K562 (cell line): ENCODE results near the gene AP5M1. TPM values are rescaled to one million over a fixed set of nuclear protein-coding genes. Genes with fewer than 3 reads are reported as not detected.

Experiments
- ATAC-seq: fragments of 200-7000 bp; cut with Tn5 transposase; 3 replicates; pipeline ENCODE4 v1.9.1; 2020; ENCODE audit warnings: moderate library complexity
- BruUV-seq: library from RNA; stranded (reverse); fragments of 400-500 nt; replicated peaks from 2 replicates; lab custom pipeline; 2021; lab: Mats Ljungman, UMichigan
- CTCF ChIA-PET: fragments of 300-600 bp; formaldehyde crosslinking; extraction: SDS; loops from one replicate; lab custom pipeline; 2021; ENCODE audit warnings: low intra/inter-chr PET ratio; lab: Yijun Ruan, JAX
- POLR2A ChIA-PET: fragments of 300-600, 350-650 bp; sonication (Branson Sonifier 250); formaldehyde crosslinking; extraction: SDS; loops from one replicate; lab custom pipeline; 2021; ENCODE audit warnings: antibody characterized with exemption, inconsistent platforms; lab: Yijun Ruan, JAX
- DNase-seq, 4 experiments: peaks; one replicate each; pipeline versions ENCODE4 v3.0.0 to v3.0.0-alpha.2; 2011 to 2018; ENCODE audit warnings: low spot score in 3 of 4, mixed read lengths in 3 of 4; ENCODE audit errors: extremely low read depth in 1 of 4
- FAIRE-seq: peaks from 2 replicates; lab custom pipeline; 2011; peaks lifted over from hg19 to GRCh38; lab: Jason Lieb, UNC
- H2AFZ ChIP-seq: 2 replicates; pipeline ENCODE4 v1.6.0; 2011; ENCODE audit warnings: low read depth, low read length, control low read depth, inconsistent platforms
- H3K27ac ChIP-seq: fragments of 200-600 bp; 3 replicates; pipeline ENCODE4 v1.8.0; 2011; ENCODE audit warnings: low read depth, mild to moderate bottlenecking, control low read depth, inconsistent platforms, low read length, moderate library complexity, mixed read lengths; ENCODE audit errors: extremely low read depth
- H3K27me3 ChIP-seq, 2 experiments: fragments of 300-600 bp in 1 of 2; 2 replicates in 1 of 2; 3 replicates in 1 of 2; pipeline versions ENCODE4 v1.6.0 to v1.8.0; 2011; ENCODE audit warnings: inconsistent platforms in 2 of 2, low read length in 2 of 2, mild to moderate bottlenecking in 1 of 2, mixed read lengths in 1 of 2, moderate library complexity in 1 of 2; ENCODE audit not compliant: control insufficient read depth in 2 of 2, insufficient read depth in 2 of 2
- H3K36me3 ChIP-seq: fragments of 300-600 bp; 3 replicates; pipeline ENCODE4 v1.8.0; 2011; ENCODE audit warnings: mild to moderate bottlenecking, low read length, inconsistent platforms; ENCODE audit not compliant: control insufficient read depth, insufficient read depth
- H3K4me1 ChIP-seq, 2 experiments: fragments of 200-600 bp in 1 of 2; replicated peaks in 1 of 2; 2 replicates in 1 of 2; 3 replicates in 1 of 2; pipeline versions ENCODE4 v1.5.1 to v1.8.0; 2011; ENCODE audit warnings: inconsistent platforms in 2 of 2, low read length in 2 of 2, mild to moderate bottlenecking in 1 of 2, mixed read lengths in 1 of 2, moderate library complexity in 1 of 2; ENCODE audit not compliant: control insufficient read depth in 2 of 2, insufficient read depth in 2 of 2
- H3K4me2 ChIP-seq: 2 replicates; pipeline ENCODE4 v1.6.1; 2011; ENCODE audit warnings: low read length, control low read depth, inconsistent platforms, mixed read lengths; ENCODE audit not compliant: insufficient read depth
- H3K4me3 ChIP-seq: fragments of 200-600 bp; sonication (generic), shearing (Covaris generic); 2 replicates; pipeline ENCODE4 v1.5.1; 2016; ENCODE audit warnings: control low read depth, inconsistent platforms
- H3K79me2 ChIP-seq: fragments of 200-600 bp; 3 replicates; pipeline ENCODE4 v1.8.0; 2011; ENCODE audit warnings: low read length, inconsistent platforms; ENCODE audit not compliant: control insufficient read depth, insufficient read depth
- H3K9ac ChIP-seq, 2 experiments: 2 replicates each; pipeline versions ENCODE4 v1.6.0 to v1.6.1; 2011; ENCODE audit warnings: low read depth in 2 of 2, low read length in 2 of 2, control low read depth in 1 of 2, inconsistent platforms in 1 of 2, mild to moderate bottlenecking in 1 of 2, mixed read lengths in 1 of 2; ENCODE audit not compliant: insufficient read depth in 1 of 2
- H3K9me1 ChIP-seq: one replicate; pipeline ENCODE4 v1.6.0; 2011; ENCODE audit warnings: inconsistent platforms, mild to moderate bottlenecking, low read length, moderate library complexity; ENCODE audit not compliant: control insufficient read depth, insufficient read depth
- H3K9me3 ChIP-seq: replicated peaks from 2 replicates; pipeline ENCODE4 v1.5.1; 2011; ENCODE audit warnings: low read depth, low read length, inconsistent platforms; ENCODE audit not compliant: control insufficient read depth, insufficient read depth
- H4K20me1 ChIP-seq: replicated peaks from 2 replicates; pipeline ENCODE4 v1.6.1; 2011; ENCODE audit warnings: low read length, inconsistent platforms, mixed read lengths; ENCODE audit not compliant: control insufficient read depth, insufficient read depth
- CHD1 ChIP-seq: fragments of 200-600 bp; sonication (generic); IDR thresholded peaks from one replicate; pipeline ENCODE4 v1.6.1; 2012; ENCODE audit warnings: mild to moderate bottlenecking, moderate library complexity, low read length, inconsistent platforms
- EWSR1 ChIP-seq: fragments of 450-650 bp; IDR thresholded peaks from 2 replicates; pipeline ENCODE4 v1.6.1; 2018; ENCODE audit warnings: borderline replicate concordance, mild to moderate bottlenecking, low read depth, moderate library complexity; ENCODE audit not compliant: partially characterized antibody
- HDAC6 ChIP-seq: IDR thresholded peaks from 2 replicates; pipeline ENCODE4 v1.6.1; 2012; ENCODE audit warnings: low read depth, mild to moderate bottlenecking, control low read depth, inconsistent platforms, low read length, moderate library complexity
- HSF4 ChIP-seq: fragments of 250-450 bp; sonication (Bioruptor Pico); IDR thresholded peaks from 2 replicates; pipeline ENCODE4 v2.1.2; 2022; ENCODE audit warnings: mild to moderate bottlenecking, moderate library complexity, borderline replicate concordance
- NEUROD1 ChIP-seq: fragments of 150-350 bp; IDR thresholded peaks from 2 replicates; pipeline ENCODE4 v1.6.1; 2014; ENCODE audit warnings: borderline replicate concordance, low read length, low read depth; ENCODE audit not compliant: partially characterized antibody
- RNF219 ChIP-seq: fragments of 250-450 bp; sonication (Bioruptor Pico); IDR thresholded peaks from 2 replicates; pipeline ENCODE4 v1.5.0; 2022; ENCODE audit warnings: mild to moderate bottlenecking
- TCF7 ChIP-seq: sonication (generic); IDR thresholded peaks from 2 replicates; pipeline ENCODE4 v1.6.1; 2016; ENCODE audit warnings: antibody characterized with exemption, borderline replicate concordance
- ZNF253 ChIP-seq: fragments of 250-450 bp; sonication (Bioruptor Pico); conservative IDR thresholded peaks from 2 replicates; pipeline ENCODE4 v1.6.1; 2021; ENCODE audit warnings: mild to moderate bottlenecking
- ZNF512 ChIP-seq: IDR thresholded peaks from 2 replicates; pipeline ENCODE4 v1.6.1; 2016; ENCODE audit warnings: missing genetic modification characterization, missing compliant biosample characterization
- ZSCAN29 ChIP-seq: fragments of 450-650 bp; IDR thresholded peaks from 2 replicates; pipeline ENCODE4 v1.6.1; 2017
- WGBS: fragments of 100-300 bp; shearing (Covaris generic); methylation state at CpG from one replicate; pipeline ENCODE4 v1.1.6; 2016; ENCODE audit warnings: low coverage, mixed read lengths; ENCODE audit not compliant: insufficient coverage; ENCODE audit errors: missing lambda C conversion rate; 5-methylcytosine and 5-hydroxymethylcytosine counted together
- in situ Hi-C: fragments of 300-500 bp; cut with MboI; formaldehyde crosslinking; loops from 4 replicates; pipeline ENCODE4 v1.15.0; 2018; ENCODE audit warnings: inconsistent platforms, mixed read lengths
- intact Hi-C: fragments of 100-400 bp; cut with micrococcal nuclease; formaldehyde crosslinking; loops from 2 replicates; pipeline ENCODE4 v1.14.2; 2022
- polyA plus RNA-seq, 8 experiments: library from polyadenylated mRNA; depleted of rRNA in 4 of 8; stranded (reverse) in 5 of 8; unstranded in 3 of 8; fragments of >200 nt; fragmentation: Nextera tagmentation in 2 of 8; fragmentation: Illumina TruSeq in 1 of 8; extraction: Ambion mirVana in 2 of 8; extraction: Trizol in 1 of 8; gene quantifications; 2 replicates each; pipeline versions ENCODE4 v1.2.1 to v1.2.3, GENCODE V29; 2011 to 2014; ENCODE audit warnings: inconsistent platforms in 1 of 8, missing spikeins in 1 of 8
- total RNA-seq, 7 experiments: library from RNA; depleted of rRNA in 6 of 7; stranded (reverse); fragments of >200 nt in 6 of 7; fragmentation: Illumina TruSeq in 2 of 7; extraction: Trizol in 2 of 7; gene quantifications; 2 replicates each; pipeline versions ENCODE4 v1.2.1 to v1.2.3, GENCODE V29; 2011 to 2021; ENCODE audit warnings: low replicate concordance in 1 of 7
- TF ChIP-seq, protein P1 (sequence below): fragments of 250-450 bp; sonication (Bioruptor Pico); IDR thresholded peaks from 2 replicates; pipeline ENCODE4 v1.8.0; 2022; ENCODE audit warnings: moderate library complexity, mild to moderate bottlenecking, inconsistent platforms
- TF ChIP-seq, protein P2 (sequence below): sonication (generic); formaldehyde crosslinking; IDR thresholded peaks from 2 replicates; pipeline ENCODE4 v1.8.0; 2022; ENCODE audit warnings: mild to moderate bottlenecking, missing genetic modification reagents

The AP5M1 gene
- total and polyA plus RNA-seq, 9 of the 15 experiments (the other 6 are each of a cell fraction or from before 2014, with no cell fraction given), result 16.1 to 51.7 (median 30.9) TPM

DNA sequence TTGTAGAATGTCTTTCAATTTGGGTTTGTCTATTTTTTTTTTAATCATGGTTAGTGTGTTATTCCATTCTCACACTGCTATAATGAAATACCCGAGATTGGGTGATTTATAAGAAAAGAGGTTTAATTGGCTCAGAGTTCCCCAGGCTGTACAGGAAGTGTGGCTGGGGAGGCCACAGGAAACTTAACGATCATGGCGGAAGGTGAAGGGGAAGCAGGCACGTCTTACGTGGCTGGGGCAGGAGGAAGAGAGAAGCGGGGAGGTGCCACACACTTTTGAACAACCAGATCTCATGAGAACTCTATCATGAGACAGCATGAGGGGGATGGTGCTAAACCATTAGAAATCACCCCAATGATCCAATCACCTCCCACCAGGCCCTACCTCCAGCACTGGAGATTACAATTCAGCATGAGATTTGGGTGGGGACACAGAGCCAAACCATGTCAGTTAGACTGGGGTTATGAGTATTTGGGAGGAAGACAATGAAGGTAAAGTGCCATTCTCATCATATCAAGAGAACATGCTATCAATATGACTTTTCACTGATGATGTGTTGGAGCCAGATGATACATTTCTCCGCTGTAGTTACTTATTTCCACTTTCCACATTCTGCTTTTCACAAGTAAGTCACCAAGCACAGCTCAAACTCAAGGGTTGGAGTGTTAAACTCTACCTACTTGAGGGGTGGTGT, 45.8 kb downstream of the AP5M1 start (continued):
- no peak for TF ChIP-seq ZSCAN29
- TF ChIP-seq, protein P1, sequence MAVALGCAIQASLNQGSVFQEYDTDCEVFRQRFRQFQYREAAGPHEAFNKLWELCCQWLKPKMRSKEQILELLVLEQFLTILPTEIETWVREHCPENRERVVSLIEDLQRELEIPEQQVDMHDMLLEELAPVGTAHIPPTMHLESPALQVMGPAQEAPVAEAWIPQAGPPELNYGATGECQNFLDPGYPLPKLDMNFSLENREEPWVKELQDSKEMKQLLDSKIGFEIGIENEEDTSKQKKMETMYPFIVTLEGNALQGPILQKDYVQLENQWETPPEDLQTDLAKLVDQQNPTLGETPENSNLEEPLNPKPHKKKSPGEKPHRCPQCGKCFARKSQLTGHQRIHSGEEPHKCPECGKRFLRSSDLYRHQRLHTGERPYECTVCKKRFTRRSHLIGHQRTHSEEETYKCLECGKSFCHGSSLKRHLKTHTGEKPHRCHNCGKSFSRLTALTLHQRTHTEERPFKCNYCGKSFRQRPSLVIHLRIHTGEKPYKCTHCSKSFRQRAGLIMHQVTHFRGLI, result no peak

DNA sequence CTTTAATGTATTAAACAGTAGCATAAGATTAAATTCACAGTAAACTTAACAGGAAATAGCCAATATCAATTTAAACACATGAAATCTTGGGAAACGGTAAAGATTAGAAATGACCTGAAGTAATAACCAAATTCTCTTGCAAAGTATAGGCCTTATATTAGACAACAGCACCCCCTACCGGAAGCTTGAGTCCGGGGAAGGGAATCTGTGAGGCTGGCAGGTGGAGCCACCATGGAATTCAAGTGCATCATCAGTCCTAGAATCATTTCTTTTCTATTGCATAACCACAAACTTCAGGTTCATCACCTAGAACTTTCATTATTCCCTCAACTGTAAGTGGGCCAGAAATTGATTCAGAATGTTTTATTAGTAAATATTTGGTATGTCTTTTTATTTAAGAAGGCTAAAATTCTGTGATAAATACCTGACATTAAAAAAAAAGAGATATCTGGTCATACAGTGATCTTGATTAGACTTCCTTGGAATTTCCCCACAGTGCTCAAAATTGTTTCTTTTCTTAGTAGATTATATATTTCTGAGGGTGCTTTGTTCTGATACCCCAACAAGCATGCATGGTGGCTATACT, 48.6 kb downstream of the AP5M1 start:
- Histone ChIP-seq H3K27me3 (no peaks in the 10 kb centered on the region; a peak in 1 of 5 replicates), H3K79me2 (no peaks in the 10 kb centered on the region), H3K9me1 (no peaks in the 10 kb centered on the region), H3K27ac (no peak overlapping the region), H3K9me3 (no peaks in the 10 kb centered on the region), H3K4me1 (no peaks in the 10 kb centered on the region), H3K4me3 (no peak overlapping the region), H4K20me1 (no peaks in the 10 kb centered on the region), H3K4me2 (no peak overlapping the region), H3K36me3 (no peaks in the 10 kb centered on the region), H2AFZ (no peak overlapping the region), H3K9ac (no peak overlapping the region)
- no TSS peak for BruUV-seq
- ChIA-PET POLR2A (no interaction called here), CTCF (interaction anchor here (0.6 to 2.0 kb wide), 3 partner anchors 251 to 827 kb away, joined by 3 to 8 read pairs (median 4); no protein-coding TSS in a partner anchor)
- peak; percentile 80 for FAIRE-seq
- intact Hi-C loops, result loop anchor here (2.0 to 10.0 kb wide), 4 partner anchors 133 to 825 kb away; no protein-coding TSS in a partner anchor
- ATAC-seq, result peak; percentile 78
- peak; percentile 54 to 80 (median 55) for DNase-seq
- WGBS, result 0% methylated on average over 3 of the region's 3 CpGs
- in situ Hi-C loops, result loop anchor here (10.0 to 25.0 kb wide), 2 partner anchors 255 to 763 kb away; no protein-coding TSS in a partner anchor
- no peak for TF ChIP-seq HSF4 (CRISPR knock-in tag)
- TF ChIP-seq EWSR1, result no peak
- no peak for TF ChIP-seq HDAC6
- no peak for TF ChIP-seq NEUROD1
- no peak for TF ChIP-seq ZNF512 (tag)
- TF ChIP-seq, protein P2, sequence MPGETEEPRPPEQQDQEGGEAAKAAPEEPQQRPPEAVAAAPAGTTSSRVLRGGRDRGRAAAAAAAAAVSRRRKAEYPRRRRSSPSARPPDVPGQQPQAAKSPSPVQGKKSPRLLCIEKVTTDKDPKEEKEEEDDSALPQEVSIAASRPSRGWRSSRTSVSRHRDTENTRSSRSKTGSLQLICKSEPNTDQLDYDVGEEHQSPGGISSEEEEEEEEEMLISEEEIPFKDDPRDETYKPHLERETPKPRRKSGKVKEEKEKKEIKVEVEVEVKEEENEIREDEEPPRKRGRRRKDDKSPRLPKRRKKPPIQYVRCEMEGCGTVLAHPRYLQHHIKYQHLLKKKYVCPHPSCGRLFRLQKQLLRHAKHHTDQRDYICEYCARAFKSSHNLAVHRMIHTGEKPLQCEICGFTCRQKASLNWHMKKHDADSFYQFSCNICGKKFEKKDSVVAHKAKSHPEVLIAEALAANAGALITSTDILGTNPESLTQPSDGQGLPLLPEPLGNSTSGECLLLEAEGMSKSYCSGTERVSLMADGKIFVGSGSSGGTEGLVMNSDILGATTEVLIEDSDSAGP, result no peak
- no peak for TF ChIP-seq RNF219 (CRISPR knock-in tag)
- no peak for TF ChIP-seq TCF7
- TF ChIP-seq CHD1, result no peak
- TF ChIP-seq ZNF253, result no peak
